H54 (cell line): ENCODE measurements around the gene THOC1.

Experiments
- DNase-seq: peaks from one replicate; pipeline ENCODE4 v3.0.0; 2011; ENCODE audit warnings: low spot score, mixed read lengths; ENCODE audit not compliant: insufficient read length
- FAIRE-seq: peaks from 3 replicates; lab custom pipeline; 2011; peaks lifted over from hg19 to GRCh38; lab: Jason Lieb, UNC
- POLR2A ChIP-seq: IDR thresholded peaks from 2 replicates; pipeline ENCODE4 v1.6.1; 2011; ENCODE audit warnings: low read depth, mild to moderate bottlenecking, low read length

The THOC1 gene

GRCh38 chr18:255171-255570, 12.7 kb downstream of the THOC1 start:
- FAIRE-seq: no peak
- DNase-seq: no peak

GRCh38 chr18:253121-253520, 14.7 kb downstream of the THOC1 start:
- FAIRE-seq (no peak), DNase-seq (no peak)
- TF ChIP-seq POLR2A: no peak

More at GRCh38 chr18:255171-255570, 12.7 kb downstream of the THOC1 start:
- no peak for TF ChIP-seq POLR2A

GRCh38 chr18:251572-251971, 16.3 kb downstream of the THOC1 start:
- no peak for FAIRE-seq
- no peak for TF ChIP-seq POLR2A
- no peak for DNase-seq

GRCh38 chr18:250685-251084, 17.2 kb downstream of the THOC1 start:
- no peak for TF ChIP-seq POLR2A
- no peak for DNase-seq
- peak; percentile 67 for FAIRE-seq

- no peak for DNase-seq
- no peak for FAIRE-seq
- TF ChIP-seq POLR2A: no peak
Observed at GRCh38 chr18:248053-248452, 19.8 kb downstream of the THOC1 start.

GRCh38 chr18:245282-245847, 22.5 kb downstream of the THOC1 start:
- TF ChIP-seq POLR2A: no peak
- FAIRE-seq: no peak
- no peak for DNase-seq

- no peak for DNase-seq
- no peak for TF ChIP-seq POLR2A
- no peak for FAIRE-seq
Observed at GRCh38 chr18:240175-240574, 27.7 kb downstream of the THOC1 start.

GRCh38 chr18:231563-231962, 36.3 kb downstream of the THOC1 start:
- DNase-seq: no peak
- TF ChIP-seq POLR2A: no peak
- no peak for FAIRE-seq

GRCh38 chr18:228586-228985, 39.3 kb downstream of the THOC1 start:
- DNase-seq: no peak
- TF ChIP-seq POLR2A: no peak
- peak; percentile 53 for FAIRE-seq

GRCh38 chr18:227902-228301, 39.9 kb downstream of the THOC1 start:
- DNase-seq (no peak), FAIRE-seq (no peak)
- no peak for TF ChIP-seq POLR2A

- no peak for FAIRE-seq
- DNase-seq: no peak
- TF ChIP-seq POLR2A: no peak
Observed at GRCh38 chr18:227374-227773, 40.5 kb downstream of the THOC1 start.

GRCh38 chr18:225745-226144, 42.1 kb downstream of the THOC1 start:
- FAIRE-seq: no peak
- no peak for TF ChIP-seq POLR2A
- no peak for DNase-seq

GRCh38 chr18:220708-221107, 47.1 kb downstream of the THOC1 start:
- TF ChIP-seq POLR2A: no peak
- no peak for FAIRE-seq
- DNase-seq: no peak

GRCh38 chr18:217532-218336, 50.1 kb downstream of the THOC1 start:
- no peak for TF ChIP-seq POLR2A
- FAIRE-seq: no peak
- DNase-seq: no peak
